HG03442 (cell line): Measurements from ENCODE around the gene SVIL.
"Not testable (repeated sequence)": the region's sequence is repeated elsewhere in the genome, so short reads cannot be mapped to it uniquely, and the experiment has no call there.

ENCODE experiments used
- ATAC-seq: cut with Tn5 transposase; IDR thresholded peaks from one replicate; pipeline ENCODE4 v1.9.1; 2021; ENCODE audit warnings: mild to moderate bottlenecking, moderate library complexity; ENCODE audit not compliant: unreplicated experiment

SVIL gene

DNA sequence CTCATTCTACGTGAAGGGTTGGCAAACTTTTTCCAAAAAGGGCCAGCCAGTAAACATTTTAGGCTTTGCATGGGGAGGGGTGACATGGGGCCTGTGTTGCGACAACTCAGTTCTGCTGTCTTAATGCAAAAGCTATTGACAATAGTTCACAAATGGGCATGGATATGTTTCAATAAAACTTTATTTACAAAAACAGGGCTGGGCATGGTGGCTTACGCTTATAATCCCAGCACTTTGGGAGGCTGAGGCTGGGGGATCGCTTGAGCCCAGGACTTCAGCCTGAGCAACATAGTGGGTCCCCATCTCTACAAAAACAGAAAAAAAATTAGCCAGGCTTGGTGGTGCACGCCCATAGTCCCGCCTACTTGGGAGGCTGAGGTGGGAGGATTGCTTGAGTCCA lies 141.1 kb downstream of the SVIL start:
- ATAC-seq = no peak

DNA sequence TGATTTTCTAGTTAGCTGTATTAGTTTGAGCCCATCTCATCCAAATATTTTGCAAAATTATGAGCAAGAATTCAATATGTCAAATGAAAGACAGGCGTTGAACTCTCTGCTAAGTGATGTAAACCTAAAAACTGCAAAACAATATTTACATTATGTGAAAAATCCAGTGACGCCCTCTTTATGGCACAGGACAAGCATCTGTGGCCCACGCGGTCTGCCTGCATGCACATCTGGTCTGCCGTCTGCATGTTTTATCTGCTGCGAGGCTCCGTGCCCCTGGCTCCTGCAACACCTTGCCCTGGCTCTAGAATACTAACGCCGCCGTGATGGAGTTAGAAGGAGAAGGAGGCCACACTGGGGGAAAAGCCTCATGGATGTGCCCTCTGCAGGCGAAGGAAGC lies 142.0 kb downstream of the SVIL start:
- ATAC-seq = no peak

DNA sequence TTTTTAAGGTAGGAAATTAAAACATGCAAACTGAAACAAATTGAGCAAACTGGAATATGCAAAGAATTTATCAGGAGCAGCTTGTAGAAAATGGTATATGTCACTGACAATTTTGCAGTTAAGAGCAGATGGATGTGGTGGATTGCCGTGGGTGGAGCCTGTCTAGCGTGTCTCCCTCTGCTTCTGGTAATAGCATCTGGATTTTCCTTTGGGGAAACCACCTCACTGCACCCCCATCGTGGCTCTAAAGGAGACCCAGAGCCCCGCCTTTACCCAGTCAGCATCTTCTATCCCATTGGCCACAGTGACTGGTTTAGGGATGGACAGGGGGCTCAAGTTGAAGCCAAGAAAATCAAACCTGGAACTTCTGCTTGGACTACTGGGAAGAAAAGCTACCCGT lies 142.9 kb downstream of the SVIL start:
- no peak for ATAC-seq

DNA sequence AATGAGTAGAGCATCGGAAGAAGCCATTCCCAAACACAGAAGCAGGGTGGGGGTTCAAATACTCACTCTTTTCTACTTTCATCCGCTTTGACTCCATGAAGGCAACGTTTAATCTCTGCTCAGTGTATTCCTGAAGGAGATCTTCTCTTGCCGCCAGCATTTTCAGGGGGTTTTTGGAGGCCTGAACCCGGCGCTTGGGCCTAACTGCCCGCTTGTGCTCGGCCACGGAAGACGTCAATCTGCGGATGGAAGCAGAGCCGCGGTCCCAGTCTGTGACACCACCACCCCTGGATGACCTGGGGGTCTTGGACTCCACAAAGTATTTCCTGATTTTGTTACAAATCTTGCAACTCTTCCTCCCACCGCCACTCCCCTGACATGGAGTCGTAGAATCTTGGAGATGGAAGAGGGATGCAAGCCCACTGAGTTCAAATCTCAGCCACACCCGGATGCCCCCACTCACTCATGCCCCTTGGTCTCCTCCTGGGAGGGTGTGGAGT lies 143.9 kb downstream of the SVIL start:
- not testable (repeated sequence) for ATAC-seq

DNA sequence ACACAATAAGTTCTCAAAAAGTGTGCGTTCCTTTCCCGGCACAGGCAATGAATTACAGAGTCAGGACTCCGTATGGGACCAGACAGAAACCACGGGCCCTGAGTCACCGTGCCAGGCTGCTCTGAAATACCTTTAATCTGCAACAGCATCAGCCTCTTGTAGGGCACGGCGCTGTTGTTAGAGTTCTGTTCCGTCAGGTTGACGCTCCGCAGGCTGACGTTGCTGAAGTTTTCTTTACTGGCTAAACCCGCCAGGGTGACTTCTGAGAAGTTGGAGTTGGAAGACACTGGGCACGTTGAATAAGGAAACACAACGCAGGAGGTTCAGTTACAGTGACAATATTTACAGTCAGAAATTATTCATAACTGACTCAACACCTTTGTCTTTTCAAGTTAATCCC lies 146.3 kb downstream of the SVIL start:
- ATAC-seq = not testable (repeated sequence)

DNA sequence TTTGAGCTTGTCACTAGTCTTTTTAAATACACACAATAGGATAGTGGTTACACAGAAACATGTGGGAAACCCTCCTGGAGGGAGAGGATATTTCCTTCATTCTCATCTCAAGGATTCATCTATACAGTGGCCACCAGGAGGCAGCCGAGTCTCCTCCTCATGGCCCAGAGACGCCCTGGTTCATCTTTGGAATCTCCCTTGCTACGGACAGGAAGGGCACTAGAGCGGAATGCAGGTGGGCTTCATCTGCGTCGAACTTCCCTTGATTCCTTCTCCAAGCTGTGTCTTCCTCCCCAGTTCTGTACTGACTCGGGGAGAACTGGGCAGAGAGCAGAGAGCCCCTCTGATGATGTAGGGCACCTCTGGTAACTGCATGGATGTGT lies 146.9 kb downstream of the SVIL start:
- not testable (repeated sequence) for ATAC-seq

DNA sequence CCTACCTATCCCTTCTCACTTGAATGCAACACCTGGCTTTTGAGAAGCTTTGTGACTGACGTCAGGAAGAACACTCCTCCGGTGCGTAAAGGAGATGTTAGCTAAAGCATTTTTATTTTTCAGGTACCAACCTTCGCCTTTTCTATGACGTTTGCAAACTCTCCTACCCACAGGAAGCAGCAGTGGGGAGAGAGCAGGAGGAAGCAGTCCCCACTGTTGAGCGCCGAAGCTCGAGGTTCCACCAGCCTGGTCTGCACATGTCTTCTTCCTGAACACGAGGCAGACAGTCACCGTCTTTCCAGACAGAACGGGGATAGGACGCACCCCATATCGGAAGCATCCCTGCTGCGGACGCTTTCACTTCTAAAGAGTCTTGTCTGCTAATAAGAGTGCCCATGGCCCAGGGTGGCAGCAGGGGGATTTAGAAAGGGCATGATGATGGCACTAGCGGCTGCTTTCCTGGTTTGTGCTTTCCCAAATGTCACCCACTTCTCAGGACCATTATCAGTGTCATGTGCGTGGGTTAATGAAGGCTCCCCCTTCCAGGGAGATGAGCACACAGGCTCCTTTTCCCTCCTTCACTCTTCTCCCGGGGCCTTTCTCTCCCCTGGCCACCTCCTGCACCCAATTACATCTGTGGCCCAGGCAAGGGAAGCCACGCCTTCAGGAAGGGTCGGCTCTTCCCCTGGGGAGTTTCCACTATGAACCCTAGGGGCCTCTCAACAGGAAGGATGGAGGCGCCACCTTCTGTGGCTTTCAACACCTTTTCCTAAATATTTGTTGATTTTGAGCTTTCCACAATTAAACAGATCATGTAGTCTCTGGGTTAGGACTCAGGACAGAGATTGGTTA lies 147.5 kb downstream of the SVIL start:
- ATAC-seq = not testable (repeated sequence)

DNA sequence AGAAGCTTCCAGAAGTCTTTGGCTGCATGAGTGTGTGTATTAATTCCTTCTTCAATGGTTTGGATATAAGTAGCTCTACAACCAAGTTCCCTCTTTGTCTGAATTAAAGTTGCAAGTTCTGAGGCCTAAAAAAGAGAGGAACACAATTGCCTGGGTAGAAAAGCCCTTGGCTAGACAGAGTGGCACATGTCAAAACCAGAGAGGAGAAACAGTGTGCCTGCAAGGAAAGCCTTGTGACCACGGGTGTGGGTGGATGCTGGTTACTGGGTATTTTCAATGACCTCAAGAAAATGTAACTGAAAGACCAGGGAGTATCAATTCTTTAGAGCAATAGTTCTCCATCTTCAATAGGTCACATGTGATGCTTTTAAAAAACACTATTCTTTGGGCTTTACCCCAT lies 148.3 kb downstream of the SVIL start:
- peak; percentile 70 for ATAC-seq

DNA sequence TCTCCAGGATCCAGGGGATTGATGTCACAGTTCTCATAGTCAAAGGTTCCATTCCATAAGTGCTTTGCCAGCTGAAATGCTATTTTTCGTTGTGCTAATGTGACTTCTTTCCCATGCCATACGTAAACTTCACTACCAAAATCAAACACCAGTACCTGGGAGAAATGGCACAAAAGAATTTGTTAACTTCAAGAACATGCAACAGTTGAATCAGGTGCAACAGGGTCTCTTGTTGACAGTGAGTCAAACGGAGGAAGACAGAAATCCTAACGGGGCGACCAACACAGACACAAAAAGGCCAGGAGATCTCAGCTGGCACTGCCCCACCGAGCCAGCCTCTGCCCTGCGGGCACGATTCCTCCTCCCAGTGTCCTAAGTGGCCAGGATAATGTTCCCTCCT lies 150.1 kb downstream of the SVIL start:
- ATAC-seq = not testable (repeated sequence)

DNA sequence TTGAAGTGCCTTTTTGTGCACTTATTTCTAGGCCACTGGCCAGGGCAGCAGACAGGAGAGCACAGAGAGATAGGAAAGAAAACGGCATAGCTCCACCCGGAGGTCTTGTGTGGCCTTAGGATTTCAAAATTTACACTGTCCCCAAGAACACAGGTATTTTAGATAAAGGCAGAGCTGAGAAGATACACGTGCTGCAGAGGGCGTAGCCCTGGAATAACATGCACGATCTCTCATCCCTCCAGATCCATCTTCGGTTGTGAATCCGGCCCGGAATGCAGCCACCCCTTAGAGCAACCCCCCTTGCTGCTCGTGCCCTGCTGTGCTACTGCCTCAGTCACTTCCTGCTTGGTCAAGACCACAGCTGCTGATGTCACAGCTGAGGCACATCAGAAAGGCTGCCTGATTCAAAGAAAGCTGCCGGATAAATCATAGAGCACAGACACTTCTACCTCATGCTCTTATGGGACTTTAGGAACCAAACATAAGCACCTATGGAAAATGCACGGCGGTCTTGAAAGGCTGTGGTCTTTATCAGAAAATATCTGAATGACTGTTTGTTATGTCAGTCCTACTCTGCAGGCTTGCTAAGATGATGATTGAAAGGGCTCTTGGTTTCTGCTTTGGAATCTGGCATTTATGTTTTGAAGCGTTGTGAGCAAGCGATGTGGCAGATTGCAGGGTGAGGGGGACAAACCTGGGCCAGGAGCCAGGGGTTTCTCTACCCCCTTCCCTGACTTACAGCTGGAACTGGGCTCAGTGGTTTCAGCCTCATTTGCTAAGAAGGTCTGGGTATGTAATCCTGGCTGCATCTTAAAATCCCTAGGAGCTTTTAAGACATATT lies 152.0 kb downstream of the SVIL start:
- no peak for ATAC-seq

DNA sequence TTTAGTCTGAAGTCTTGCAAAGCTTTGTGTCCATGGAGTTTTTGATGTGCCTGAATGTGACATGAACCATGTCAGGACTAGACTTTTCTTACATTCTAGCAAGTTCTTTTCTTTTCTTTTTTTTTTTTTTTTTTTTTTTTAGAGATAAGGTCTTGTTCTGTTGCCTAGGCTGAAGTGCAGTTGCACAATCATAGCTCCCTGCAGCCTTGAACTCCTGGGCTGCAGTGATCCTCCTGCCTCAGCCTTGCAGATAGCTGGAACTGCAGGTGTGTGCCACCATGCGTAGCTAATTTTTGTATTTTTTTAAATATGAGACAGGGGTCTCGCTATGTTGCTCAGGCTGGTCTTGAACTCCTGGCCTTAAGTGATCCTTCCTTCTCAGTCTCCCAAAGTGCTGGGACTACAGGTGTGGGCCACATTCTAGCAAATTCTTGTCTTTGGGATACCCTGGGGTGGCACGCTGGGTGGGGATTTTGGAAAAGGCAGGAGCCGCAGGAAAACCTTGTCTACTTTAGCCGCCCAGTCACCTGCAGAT lies 152.8 kb downstream of the SVIL start:
- no peak for ATAC-seq

DNA sequence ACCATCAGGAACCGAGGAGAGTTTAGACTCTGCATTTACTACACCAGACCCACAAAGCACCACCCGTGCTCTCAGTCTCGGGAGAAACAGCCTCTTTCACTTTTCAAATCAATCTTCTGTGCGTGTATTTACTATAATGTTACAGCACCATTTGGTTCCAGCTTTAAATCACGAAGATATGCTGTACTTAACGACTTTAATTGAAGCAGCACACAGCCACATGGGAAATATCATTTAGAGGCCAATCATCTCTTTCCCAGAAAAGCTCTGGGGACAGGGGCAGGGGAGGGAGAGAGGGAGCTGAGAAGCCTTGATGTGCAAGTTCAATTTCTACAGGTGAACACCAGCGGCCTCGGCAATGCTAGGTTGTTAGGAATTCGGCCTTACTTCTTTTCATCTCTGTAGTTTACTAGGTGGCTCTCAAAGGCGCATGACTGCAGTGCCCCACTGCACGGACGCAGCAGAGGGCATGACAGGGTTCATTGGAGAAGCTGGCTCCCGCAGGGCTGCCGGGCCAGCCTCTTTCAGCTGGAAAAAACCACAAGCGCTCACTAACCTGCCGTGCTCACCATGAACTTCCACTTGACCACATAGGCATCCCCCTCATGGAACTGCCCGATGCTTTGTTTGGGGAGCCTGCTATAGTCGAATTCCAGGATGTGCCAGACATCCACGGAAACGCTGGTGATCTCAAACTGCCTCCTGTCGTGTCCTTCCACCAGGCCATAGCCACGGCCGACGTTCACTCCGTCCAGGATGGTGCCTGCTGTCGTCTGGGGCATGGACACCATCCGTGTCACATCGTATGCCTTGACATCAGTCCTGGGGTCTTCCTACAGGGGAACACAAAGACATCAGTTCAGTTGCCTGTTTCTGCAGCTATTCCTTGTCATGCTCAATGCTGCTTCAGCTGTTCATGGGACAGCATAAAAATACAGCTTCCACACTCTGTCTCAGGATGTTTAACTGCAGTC lies 154.5 kb downstream of the SVIL start:
- no peak for ATAC-seq

DNA sequence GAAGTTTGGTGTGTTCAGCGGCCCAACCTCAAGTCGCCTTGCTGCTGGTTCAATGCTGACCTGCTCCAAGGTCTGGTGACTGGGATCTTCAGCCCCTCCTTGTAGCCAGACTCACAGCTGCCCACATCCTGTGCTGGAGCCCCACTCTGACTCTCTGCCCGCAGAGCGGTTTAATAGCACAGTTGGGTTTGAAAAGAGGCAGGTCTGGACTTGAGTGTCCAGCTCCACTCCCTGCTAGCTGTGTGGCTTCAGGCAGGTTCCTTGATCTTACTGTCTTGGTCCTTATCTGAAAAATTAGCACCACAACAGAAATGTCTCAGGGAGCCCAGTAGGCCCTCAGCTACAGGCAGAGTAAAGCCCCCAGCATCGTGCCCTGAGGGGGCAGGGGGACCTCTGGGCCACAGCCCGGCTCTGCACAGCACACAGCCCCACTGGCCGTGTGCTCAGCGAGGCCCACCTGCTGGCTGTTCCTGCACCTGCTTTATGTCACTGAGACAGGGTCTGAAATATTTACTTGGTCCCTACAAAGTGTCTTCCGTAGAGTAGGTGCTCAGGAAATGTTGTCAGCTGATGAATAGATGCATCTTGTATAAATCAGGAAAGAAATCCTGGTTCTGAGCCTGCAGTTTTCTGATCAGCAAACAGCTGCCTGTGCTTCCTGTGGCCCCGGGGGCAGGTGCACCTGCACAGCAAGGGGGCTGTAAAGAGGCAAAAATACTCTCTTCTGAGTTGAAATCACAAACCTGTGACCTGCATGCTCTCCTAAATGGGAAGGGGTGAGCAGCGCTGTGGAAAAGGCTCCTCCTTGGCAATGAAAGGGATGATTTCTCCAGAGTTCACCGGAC lies 155.5 kb downstream of the SVIL start:
- no peak for ATAC-seq

DNA sequence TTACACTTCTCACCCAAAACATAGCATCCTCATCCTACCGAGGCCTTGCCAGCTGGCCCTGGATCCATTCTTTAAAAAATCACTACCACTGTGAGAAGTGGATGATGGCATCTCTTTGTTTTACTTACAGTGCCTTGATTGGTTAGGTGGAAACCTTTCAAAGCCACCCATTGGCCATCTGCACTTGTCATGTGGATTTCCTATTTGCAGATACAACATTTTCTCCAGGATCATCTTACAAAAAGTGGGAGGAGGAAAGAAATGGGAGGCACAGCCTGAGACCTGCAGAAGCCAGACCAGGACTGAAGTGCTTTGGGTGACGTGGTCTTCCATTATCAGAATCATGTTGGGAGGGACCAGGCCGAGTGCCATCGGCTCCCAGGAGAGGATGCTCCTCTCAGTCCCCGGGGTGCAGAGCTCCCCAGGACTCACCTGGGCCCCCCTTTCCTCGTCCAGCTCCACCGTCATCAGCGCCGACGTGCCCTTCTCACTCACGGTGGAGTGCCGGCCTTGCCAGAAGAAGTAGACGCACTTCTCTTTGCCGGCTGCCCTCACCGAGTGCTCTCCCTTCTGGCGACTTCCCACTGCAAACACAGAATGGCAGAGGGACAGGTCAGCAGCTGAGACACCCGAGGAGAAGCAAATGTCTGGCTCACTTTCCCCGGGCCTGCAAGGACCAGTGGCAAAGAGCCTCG lies 161.2 kb downstream of the SVIL start:
- ATAC-seq = no peak

DNA sequence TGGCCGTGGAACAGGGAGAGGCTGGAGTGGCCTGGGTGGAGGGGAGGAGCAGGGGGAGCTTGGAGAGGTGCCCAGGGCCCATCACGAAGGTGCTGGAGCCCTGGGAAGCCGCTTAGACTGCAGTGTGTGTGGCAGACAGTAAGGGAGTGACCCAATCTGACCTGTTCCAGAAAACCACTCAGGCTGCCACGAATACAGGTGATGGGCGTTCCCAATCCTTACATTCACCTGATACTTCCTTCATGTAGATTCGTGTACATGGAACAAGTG lies 161.7 kb downstream of the SVIL start:
- no peak for ATAC-seq

DNA sequence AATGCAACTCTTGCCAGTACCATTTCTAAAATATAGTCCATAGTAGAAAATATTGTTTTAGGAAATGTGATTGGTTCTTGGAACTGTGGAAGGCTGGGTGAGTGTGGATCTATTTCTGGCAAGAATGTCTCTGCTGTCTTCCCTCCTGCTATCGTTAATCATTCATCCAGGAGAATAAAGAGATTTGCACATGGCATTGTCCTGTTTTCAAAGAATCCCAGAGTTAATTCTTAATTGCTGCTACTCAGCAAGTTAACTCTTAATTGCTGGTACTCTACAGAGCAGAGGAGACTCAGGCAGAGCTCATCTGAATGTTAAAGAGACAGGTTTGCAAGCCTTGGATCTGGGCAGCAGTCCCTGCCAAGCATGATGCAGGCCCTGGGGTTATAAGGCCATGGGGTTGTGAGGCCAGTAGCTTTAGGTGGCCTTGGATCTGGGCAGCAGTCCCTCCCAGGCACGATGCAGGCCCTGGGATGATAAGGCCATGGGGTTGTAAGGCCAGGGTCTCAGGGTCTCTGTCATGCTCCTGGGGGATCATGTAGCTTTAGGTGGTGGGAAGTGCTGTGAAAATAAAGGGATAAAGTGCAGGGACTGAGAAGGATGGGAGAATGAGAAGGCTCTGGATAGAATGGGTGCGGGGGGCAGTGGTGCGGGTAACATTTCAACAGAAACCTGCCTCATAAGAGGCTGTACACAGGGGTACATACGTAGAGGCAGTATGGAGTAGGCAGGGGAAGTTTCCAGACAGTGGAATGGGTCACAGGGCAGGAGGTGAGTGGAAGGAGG lies 162.3 kb downstream of the SVIL start:
- no peak for ATAC-seq

DNA sequence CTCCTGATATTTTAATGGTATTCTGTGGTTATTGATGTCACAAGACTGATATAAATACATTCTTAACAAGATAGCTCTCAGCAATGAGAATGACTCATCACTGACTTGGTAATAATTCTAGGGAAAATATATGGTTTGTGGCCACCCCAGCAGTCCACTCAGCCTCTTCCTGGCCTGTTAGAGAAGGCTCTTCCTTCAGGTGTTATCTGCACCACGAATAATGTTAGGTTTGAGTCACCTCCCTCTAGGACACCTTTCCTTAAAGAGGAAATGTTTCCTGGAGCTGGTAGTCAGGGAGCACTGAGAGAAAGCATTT lies 163.3 kb downstream of the SVIL start:
- no peak for ATAC-seq

DNA sequence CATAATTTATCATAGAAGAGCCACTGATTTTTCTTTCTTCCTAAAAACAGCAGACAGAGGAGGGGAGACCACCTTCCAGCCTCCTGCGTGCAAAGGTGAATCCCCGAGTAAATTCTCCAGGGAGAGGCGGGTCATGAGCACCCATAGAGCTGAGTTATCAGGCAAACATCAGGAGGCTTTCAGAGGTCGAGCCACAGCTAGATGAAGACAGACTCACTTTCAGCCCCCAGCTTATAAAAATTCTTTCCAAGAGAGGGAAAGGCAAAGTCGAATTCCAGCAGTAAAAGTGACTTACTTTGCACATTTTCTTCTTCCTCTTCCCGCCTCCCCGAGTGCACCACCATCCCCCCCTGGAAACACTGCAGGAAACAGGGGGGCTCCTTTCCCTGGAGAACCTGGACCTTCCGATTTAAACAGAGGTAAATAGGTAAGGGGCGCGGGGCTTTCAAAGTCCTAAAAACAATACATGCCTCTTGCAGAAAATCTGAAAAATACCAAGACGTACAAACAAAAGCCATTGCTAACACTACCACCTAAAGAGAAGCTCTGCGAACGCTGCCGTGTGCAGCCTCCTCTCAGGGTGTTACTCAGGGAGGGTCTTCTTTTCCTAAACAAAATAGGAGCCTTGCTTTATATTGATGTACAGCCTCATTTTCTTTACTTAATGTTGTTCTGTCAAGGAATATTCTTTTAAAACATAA lies 163.8 kb downstream of the SVIL start:
- ATAC-seq = no peak
